Panc1 (cell line): Measurements from ENCODE around the gene SSC5D.

Experiments used
- CTCF ChIP-seq: fragments of 450-650 bp; IDR thresholded peaks from 2 replicates; pipeline ENCODE4 v1.5.1; 2017; ENCODE audit warnings: mild to moderate bottlenecking
- POLR2AphosphoS5 ChIP-seq: IDR thresholded peaks from 2 replicates; pipeline ENCODE4 v1.6.1; 2012; ENCODE audit warnings: mild to moderate bottlenecking, low read depth, low read length, moderate library complexity
- TCF7L2 ChIP-seq: IDR thresholded peaks from 2 replicates; pipeline ENCODE4 v1.6.1; 2011; ENCODE audit warnings: mild to moderate bottlenecking, low read depth, low read length, inconsistent platforms

GRCh38 chr19:55493052-55493644 is 4.9 kb downstream of the SSC5D start:
- TF ChIP-seq CTCF (no peak), POLR2AphosphoS5 (no peak), TCF7L2 (no peak)
